ENCODE results near the gene GABRR1. TPM values are rescaled to one million over a fixed set of nuclear protein-coding genes. Genes with fewer than 3 reads are reported as not detected.

GABRR1 gene
- total RNA-seq, 1 donor, result not detected

GRCh38 chr6:89180971-89181370 lies 36.2 kb downstream of the GABRR1 start:
- TF ChIP-seq CTCF (IDR thresholded peaks at IDR 0.05; ENCODE audit: extremely low read depth, low read depth, low read length), result no peak
- Histone ChIP-seq H3K27ac (ENCODE audit: low read depth, low read length) (no peak overlapping the region), H3K27me3 (ENCODE audit: insufficient read depth, low read length) (no peaks in the 10 kb centered on the region), H3K4me2 (ENCODE audit: insufficient read depth, low read length) (no peak overlapping the region), H2AFZ (ENCODE audit: low read length) (no peak overlapping the region), H3K9me3 (ENCODE audit: low read depth, low read length) (no peaks in the 10 kb centered on the region), H3K36me3 (ENCODE audit: insufficient read depth, low read length) (no peaks in the 10 kb centered on the region), H4K20me1 (ENCODE audit: insufficient read depth, low read length) (no peaks in the 10 kb centered on the region), H3K4me3 (ENCODE audit: insufficient read depth, low read length) (no peak overlapping the region), H3K4me1 (ENCODE audit: insufficient read depth, low read length) (no peaks in the 10 kb centered on the region), H3K79me2 (ENCODE audit: insufficient read depth, low read length) (no peaks in the 10 kb centered on the region)
- no peak for DNase-seq (ENCODE audit: insufficient read length, low spot score, missing footprints)

DNA sequence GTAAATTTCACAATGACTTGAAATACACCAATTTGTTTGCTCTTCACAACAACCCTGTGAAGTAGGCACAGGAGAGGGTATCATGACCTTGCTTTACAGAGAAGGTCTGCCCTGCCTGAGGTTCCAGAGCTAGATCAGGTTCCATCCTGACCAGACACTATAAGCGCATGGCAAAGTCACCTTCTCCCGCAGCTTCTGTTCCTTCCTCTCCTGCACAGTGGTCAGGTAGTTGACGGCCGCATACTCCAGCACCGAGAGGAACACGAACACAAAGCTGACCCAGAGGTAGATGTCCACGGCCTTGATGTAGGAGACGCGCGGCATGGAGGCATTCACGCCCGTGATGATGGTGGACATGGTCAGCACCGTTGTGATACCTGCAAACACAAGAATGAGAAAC lies 37.0 kb downstream of the GABRR1 start:
- Histone ChIP-seq H3K9me3 (ENCODE audit: low read depth, low read length) (no peaks in the 10 kb centered on the region), H3K4me1 (ENCODE audit: insufficient read depth, low read length) (no peaks in the 10 kb centered on the region), H3K4me2 (ENCODE audit: insufficient read depth, low read length) (no peak overlapping the region), H3K27me3 (ENCODE audit: insufficient read depth, low read length) (no peaks in the 10 kb centered on the region), H3K4me3 (ENCODE audit: insufficient read depth, low read length) (no peak overlapping the region), H3K36me3 (ENCODE audit: insufficient read depth, low read length) (no peaks in the 10 kb centered on the region), H3K27ac (ENCODE audit: low read depth, low read length) (no peak overlapping the region), H4K20me1 (ENCODE audit: insufficient read depth, low read length) (no peaks in the 10 kb centered on the region), H3K79me2 (ENCODE audit: insufficient read depth, low read length) (no peaks in the 10 kb centered on the region), H2AFZ (ENCODE audit: low read length) (no peak overlapping the region)
- no peak for DNase-seq (ENCODE audit: insufficient read length, low spot score, missing footprints)
- no peak for TF ChIP-seq CTCF (IDR thresholded peaks at IDR 0.05; ENCODE audit: extremely low read depth, low read depth, low read length)

- Histone ChIP-seq H3K27me3 (ENCODE audit: insufficient read depth, low read length) (no peaks in the 10 kb centered on the region), H3K9me3 (ENCODE audit: low read depth, low read length) (no peaks in the 10 kb centered on the region), H3K27ac (ENCODE audit: low read depth, low read length) (no peak overlapping the region)
Observed at GRCh38 chr6:89173634-89174033, 43.5 kb downstream of the GABRR1 start.

GRCh38 chr6:89172131-89172530 lies 45.0 kb downstream of the GABRR1 start:
- no peak overlapping the region for H3K27ac ChIP-seq (ENCODE audit: low read depth, low read length)
- H3K27me3 ChIP-seq (ENCODE audit: insufficient read depth, low read length), result no peaks in the 10 kb centered on the region
- no peaks in the 10 kb centered on the region for H3K4me1 ChIP-seq (ENCODE audit: insufficient read depth, low read length)
- no peaks in the 10 kb centered on the region for H3K9me3 ChIP-seq (ENCODE audit: low read depth, low read length)
- DNase-seq (ENCODE audit: insufficient read length, low spot score, missing footprints), result no peak
- H3K4me3 ChIP-seq (ENCODE audit: insufficient read depth, low read length), result no peak overlapping the region
- H2AFZ ChIP-seq (ENCODE audit: low read length), result no peak overlapping the region
- no peaks in the 10 kb centered on the region for H4K20me1 ChIP-seq (ENCODE audit: insufficient read depth, low read length)
- no peak overlapping the region for H3K4me2 ChIP-seq (ENCODE audit: insufficient read depth, low read length)
- no peak for TF ChIP-seq CTCF (IDR thresholded peaks at IDR 0.05; ENCODE audit: extremely low read depth, low read depth, low read length)
- no peaks in the 10 kb centered on the region for H3K36me3 ChIP-seq (ENCODE audit: insufficient read depth, low read length)
- no peaks in the 10 kb centered on the region for H3K79me2 ChIP-seq (ENCODE audit: insufficient read depth, low read length)

More at GRCh38 chr6:89173634-89174033, 43.5 kb downstream of the GABRR1 start:
- TF ChIP-seq CTCF (IDR thresholded peaks at IDR 0.05; ENCODE audit: extremely low read depth, low read depth, low read length), result no peak
- Histone ChIP-seq H3K79me2 (ENCODE audit: insufficient read depth, low read length) (no peaks in the 10 kb centered on the region), H3K36me3 (ENCODE audit: insufficient read depth, low read length) (no peaks in the 10 kb centered on the region), H3K4me1 (ENCODE audit: insufficient read depth, low read length) (no peaks in the 10 kb centered on the region), H3K4me3 (ENCODE audit: insufficient read depth, low read length) (no peak overlapping the region), H2AFZ (ENCODE audit: low read length) (no peak overlapping the region), H4K20me1 (ENCODE audit: insufficient read depth, low read length) (no peaks in the 10 kb centered on the region), H3K4me2 (ENCODE audit: insufficient read depth, low read length) (no peak overlapping the region)
- no peak for DNase-seq (ENCODE audit: insufficient read length, low spot score, missing footprints)
